Measurements from ENCODE around the gene DDX51.

DNA sequence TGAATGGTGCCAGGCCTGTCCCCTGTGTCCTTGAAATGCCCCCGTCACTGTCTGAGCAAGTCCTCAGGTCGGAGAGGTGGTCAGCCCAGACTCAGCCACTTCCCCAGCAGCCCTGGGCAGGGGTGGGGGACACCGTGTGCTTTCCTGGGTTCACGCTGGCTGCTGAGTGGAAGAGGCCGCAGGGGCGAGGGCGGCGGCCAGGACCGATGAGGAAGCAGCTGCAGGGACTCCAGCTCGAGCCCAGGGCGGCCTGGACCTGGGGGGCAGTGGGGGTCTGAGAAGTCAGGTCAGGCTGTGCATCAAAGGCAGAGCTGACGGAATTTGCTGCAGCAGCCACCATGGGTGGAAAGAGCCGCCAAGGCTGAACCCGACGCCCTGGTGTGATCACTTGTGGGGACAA is 28.5 kb upstream of the DDX51 start:
- TF ChIP-seq, protein P1, sequence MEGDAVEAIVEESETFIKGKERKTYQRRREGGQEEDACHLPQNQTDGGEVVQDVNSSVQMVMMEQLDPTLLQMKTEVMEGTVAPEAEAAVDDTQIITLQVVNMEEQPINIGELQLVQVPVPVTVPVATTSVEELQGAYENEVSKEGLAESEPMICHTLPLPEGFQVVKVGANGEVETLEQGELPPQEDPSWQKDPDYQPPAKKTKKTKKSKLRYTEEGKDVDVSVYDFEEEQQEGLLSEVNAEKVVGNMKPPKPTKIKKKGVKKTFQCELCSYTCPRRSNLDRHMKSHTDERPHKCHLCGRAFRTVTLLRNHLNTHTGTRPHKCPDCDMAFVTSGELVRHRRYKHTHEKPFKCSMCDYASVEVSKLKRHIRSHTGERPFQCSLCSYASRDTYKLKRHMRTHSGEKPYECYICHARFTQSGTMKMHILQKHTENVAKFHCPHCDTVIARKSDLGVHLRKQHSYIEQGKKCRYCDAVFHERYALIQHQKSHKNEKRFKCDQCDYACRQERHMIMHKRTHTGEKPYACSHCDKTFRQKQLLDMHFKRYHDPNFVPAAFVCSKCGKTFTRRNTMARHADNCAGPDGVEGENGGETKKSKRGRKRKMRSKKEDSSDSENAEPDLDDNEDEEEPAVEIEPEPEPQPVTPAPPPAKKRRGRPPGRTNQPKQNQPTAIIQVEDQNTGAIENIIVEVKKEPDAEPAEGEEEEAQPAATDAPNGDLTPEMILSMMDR (IDR thresholded peaks at IDR 0.05 in 2 of 3, conservative IDR thresholded peaks at IDR 0.05 in 1 of 3; ENCODE audit: borderline replicate concordance in 1 of 3, insufficient read depth in 1 of 3, low read depth in 2 of 3, low read length in 2 of 3): no peak
- TF ChIP-seq POLR2A (IDR thresholded peaks at IDR 0.05; ENCODE audit: borderline replicate concordance, extremely low read depth, insufficient read depth, insufficient read length): no peak
- no peak for TF ChIP-seq EZH2 (IDR thresholded peaks at IDR 0.05)
- TF ChIP-seq JUND (IDR thresholded peaks at IDR 0.05): no peak
- TF ChIP-seq SIN3A (IDR thresholded peaks at IDR 0.05; ENCODE audit: low read depth): no peak

Measured in HCT116 (cell line).